Measurements from ENCODE around the gene IZUMO2.

Gene IZUMO2

GRCh38 chr19:50162988-50163387, at the start of gene IZUMO2:
Gene IZUMO2 (minus strand): TSS chr19:50163281. CDS start chr19:50163194, 87 bp downstream.
- peak in 1 of 56 donors; percentile 15 for DNase-seq

DNA sequence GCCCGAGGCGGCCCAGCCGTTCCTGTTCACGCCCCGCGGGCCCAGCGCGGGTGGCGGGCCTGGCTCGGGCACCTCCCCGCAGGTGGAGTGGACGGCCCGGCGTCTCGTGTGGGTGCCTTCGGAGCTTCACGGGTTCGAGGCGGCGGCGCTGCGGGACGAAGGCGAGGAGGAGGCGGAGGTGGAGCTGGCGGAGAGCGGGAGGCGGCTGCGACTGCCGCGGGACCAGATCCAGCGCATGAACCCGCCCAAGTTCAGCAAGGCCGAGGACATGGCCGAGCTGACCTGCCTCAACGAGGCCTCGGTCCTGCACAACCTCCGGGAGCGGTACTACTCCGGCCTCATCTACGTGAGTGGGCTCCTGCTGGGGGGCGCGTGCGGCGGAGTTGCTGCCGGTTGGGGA, 47.3 kb upstream of the IZUMO2 start:
- no peak for DNase-seq

- no peak for DNase-seq
These were observed 46.0 kb upstream of the IZUMO2 start for GRCh38 chr19:50209131-50209530.

DNA sequence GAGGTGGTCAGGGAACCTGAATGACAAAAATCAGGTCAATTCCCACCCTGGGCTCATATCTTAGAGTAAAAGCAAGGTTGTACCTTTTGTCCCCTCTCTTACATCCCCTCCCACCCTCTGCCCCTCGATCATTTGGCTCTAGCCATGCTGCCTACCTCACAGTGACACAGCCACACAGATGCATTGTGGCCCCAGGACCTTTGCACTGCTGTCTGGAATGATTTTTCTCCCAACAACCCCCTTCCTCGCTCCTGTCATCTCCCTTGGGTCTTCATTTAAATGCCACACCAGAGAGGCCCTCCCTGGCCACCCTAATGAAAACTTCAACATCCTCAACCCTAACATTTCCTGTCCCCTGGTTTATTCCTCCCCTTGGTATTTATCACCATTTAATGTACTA, 44.6 kb upstream of the IZUMO2 start:
- no peak for DNase-seq

- DNase-seq = no peak
These were observed 43.1 kb upstream of the IZUMO2 start for GRCh38 chr19:50206191-50206590.

DNA sequence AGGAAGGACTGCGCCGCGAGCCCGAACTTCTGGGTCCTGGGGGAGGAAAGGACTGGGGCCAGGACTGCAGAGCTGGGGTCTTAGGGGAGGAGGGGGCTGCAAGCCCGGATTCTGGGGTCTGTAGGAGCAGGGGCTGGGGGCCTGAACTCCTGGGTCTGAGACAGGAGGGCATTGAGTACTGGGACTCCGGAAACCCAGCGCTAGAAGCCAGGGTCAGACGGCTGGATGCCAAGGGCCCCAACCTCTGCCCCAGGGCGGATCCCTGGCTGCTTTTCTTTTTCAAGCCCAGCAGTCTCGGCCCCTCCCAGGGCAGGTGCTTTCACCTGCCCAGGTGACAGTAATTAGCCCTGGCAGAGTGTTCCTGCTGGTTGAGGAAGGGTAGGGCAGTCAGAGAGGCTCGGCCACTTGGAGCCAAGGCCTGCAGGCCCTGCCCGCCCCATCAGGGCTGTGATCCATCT, 42.6 kb upstream of the IZUMO2 start:
- no peak for DNase-seq

GRCh38 chr19:50204811-50205675, 42.0 kb upstream of the IZUMO2 start:
- DNase-seq = peak in 19 of 56 donors; percentile 6 to 74 (median 20)

DNA sequence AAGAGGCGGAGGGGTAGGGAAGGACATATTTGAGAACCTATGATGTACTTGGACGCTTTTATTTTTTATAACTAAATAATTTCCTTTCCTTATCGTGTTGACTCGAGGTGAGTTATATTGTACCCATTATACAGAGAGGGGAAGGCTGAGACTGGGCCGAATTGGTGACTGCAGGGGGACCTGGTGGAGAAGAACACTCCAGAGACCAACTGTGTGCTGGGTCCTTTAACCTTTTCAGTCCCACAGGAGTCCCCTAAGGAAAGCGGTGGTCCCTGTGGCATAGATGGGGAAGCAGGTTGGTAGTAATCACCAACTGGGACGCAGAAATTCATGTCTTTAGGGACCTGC, 41.0 kb upstream of the IZUMO2 start:
- no peak for DNase-seq

- DNase-seq = peak; percentile 63 to 99 (median 95)
These were observed 40.4 kb upstream of the IZUMO2 start, which contains the start of gene MYH14 for GRCh38 chr19:50203281-50204080. Gene MYH14 (plus strand): TSS chr19:50203622. CDS start chr19:50210366, 6,744 bp downstream.

DNA sequence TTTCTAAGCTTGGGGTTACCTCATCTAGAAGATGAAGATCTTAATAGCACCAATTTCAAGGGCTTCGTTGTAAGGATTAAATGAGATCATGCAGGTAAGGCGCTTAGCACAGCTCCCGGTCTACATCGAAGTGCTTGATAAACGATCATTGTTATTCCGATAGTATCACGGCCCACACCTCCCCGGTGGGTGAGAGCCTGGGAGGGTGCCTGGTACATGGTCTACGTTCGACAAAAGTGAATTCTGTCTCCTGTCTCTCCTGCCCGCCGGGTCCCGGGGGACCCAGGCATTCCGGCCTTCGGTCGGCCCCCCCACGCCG, 39.8 kb upstream of the IZUMO2 start:
- DNase-seq = no peak

GRCh38 chr19:50202386-50202785, 39.3 kb upstream of the IZUMO2 start:
- DNase-seq = peak in 9 of 56 donors; percentile 7 to 24 (median 16)

DNA sequence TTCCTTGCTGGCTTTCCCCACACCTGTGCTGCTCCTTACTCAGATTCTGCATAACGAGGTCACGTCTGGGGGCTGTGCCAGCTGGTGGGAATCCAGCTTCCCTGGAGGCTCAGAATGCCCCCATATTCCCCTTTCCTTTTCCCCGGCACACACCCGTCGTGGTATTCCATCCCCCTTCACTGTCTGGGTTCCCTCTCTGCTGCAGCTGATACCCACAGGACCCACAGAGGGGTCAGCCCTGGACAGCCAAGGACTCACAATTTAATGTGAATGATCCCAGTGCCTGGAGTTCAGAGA, 36.1 kb upstream of the IZUMO2 start:
- peak in 2 of 56 donors; percentile 5 to 9 for DNase-seq

- peak in 9 of 56 donors; percentile 3 to 47 (median 10) for DNase-seq
These were observed 35.6 kb upstream of the IZUMO2 start for GRCh38 chr19:50198431-50199258.

- no peak for DNase-seq
These were observed 34.3 kb upstream of the IZUMO2 start for GRCh38 chr19:50197348-50197747.

GRCh38 chr19:50196322-50196932, 33.3 kb upstream of the IZUMO2 start:
- no peak for DNase-seq

DNA sequence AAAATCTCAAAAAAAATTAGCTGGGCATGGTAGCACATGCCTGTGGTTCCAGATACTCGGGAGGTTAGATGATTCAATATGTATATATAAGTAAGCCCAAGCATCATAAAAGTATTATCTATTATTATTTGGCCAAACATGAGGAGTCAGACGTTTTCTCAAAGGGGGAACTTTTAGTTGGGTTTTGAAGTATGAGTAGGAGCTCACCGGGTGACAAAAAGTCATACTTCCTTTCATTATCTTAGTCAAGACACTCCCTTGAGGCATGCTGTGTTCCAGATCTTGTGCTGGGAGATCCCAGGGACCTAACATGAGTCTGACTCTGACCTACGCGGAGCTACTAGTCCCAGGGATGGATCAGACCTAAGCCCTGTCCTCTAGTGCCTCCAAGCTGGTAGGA, 32.1 kb upstream of the IZUMO2 start:
- no peak for DNase-seq

DNA sequence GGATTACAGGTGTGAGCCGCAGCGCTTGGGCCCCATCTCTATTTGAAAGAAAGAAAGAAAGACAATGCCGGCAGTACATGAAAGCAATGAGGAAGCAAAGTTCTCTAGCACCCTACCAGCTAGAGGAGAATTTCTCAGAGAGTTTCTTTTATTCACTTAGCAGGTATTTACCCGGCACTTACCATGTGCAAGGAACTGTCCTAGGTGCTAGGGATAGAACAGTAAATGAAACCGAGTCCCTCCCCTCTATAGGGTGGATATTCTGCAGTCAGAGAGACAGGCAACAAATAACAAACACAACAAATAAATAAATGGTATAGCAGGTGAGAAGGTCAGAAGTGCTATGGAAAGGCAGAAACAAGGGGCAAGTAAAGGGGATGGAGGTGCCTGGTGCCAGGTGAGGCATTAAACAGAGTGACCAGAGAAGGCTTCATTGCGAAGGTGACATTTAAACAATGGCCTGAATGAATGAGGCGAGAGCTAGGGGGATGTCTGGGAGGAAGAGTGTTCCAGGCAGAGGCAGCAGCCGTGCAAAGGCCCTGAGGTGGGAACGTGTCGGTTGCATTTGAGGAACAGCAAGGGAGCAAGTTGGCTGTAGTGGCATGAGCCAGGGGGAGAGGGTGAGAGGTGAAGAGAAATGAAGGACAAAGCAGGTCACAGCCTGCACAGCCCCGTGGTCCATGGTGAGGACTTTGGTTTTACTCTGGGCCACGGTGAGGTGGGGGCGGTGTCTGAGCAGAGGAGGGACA, 29.6 kb upstream of the IZUMO2 start:
- no peak for DNase-seq

- DNase-seq = no peak
These were observed 28.1 kb upstream of the IZUMO2 start for GRCh38 chr19:50191216-50191615.

DNA sequence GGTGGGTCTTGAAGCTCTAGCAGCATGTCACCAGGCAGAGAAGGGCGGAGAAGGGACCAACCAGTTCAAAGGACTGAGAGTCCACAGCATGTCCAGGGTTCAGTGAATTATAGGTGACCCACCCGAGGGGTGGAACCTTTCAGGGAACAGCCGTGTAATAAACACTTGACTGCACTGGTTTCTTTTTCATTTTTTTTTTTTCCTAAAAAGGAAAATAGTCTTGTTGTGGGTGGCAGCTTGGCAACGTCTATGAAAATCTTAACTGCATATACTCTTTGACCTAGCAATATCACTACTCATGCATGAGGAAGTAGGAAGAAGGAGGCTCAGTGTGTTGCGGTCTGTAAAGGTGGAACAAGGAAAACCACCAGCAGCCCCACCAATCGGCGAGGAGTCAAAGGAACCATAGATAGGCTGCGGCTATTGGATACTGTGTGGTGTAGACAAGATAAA, 27.4 kb upstream of the IZUMO2 start:
- no peak for DNase-seq

- DNase-seq = no peak
These were observed 26.2 kb upstream of the IZUMO2 start for GRCh38 chr19:50189331-50189730.

Data from nucleus accumbens (tissue), 56 donors.